H1 (cell line): ENCODE results near the gene GGT5. TPM values are rescaled to one million over a fixed set of nuclear protein-coding genes. Genes with fewer than 3 reads are reported as not detected.

Experiments
- HDAC2 ChIP-seq, 2 experiments: fragments of 300-600 bp in 1 of 2; sonication (generic) in 1 of 2; IDR thresholded peaks; 2 replicates each; pipeline ENCODE4 v1.6.1; 2011 to 2012; ENCODE audit warnings: low read depth in 2 of 2, low read length in 2 of 2, mild to moderate bottlenecking in 2 of 2, moderate library complexity in 2 of 2, borderline replicate concordance in 1 of 2, inconsistent platforms in 1 of 2
- KDM4A ChIP-seq: IDR thresholded peaks from one replicate; pipeline ENCODE4 v1.7.1; 2012; ENCODE audit warnings: low read depth, mild to moderate bottlenecking, moderate library complexity, low read length, inconsistent platforms; ENCODE audit not compliant: severe bottlenecking
- MAFK ChIP-seq: IDR thresholded peaks from 2 replicates; pipeline ENCODE4 v1.6.1; 2012; ENCODE audit warnings: low read depth, mild to moderate bottlenecking, improper control_type of control experiment, low read length
- SIRT6 ChIP-seq: IDR thresholded peaks from one replicate; pipeline ENCODE4 v1.7.1; 2012; ENCODE audit warnings: low read length, inconsistent platforms
- YY1 ChIP-seq: IDR thresholded peaks from 2 replicates; pipeline ENCODE4 v1.6.1; 2011; ENCODE audit warnings: low read depth, mild to moderate bottlenecking, low read length
- polyA plus RNA-seq, 7 experiments: library from polyadenylated mRNA; depleted of rRNA in 3 of 7; stranded (reverse) in 5 of 7; unstranded in 2 of 7; fragments of >200 nt in 5 of 7; fragments of 200-250 nt in 2 of 7; gene quantifications; 1 replicate in 5 of 7; 2 replicates in 1 of 7; 4 replicates in 1 of 7; pipeline versions ENCODE4 v1.2.1 to v1.2.3, GENCODE V29; 2011 to 2013; ENCODE audit warnings: missing spikeins in 2 of 7, mixed read lengths in 2 of 7
- total RNA-seq: library from RNA; stranded (reverse); fragmentation: NEBNext Ultra II Directional; extraction: Animal tissue kit (Norgen Biotek cat#: 25700); gene quantifications from 2 replicates; pipeline ENCODE4 v1.2.1, GENCODE V29; 2021

GGT5 gene
- total and polyA plus RNA-seq, 2 of the 8 experiments (the other 6 are each of a cell fraction or from before 2014, with no cell fraction given): 0.05 TPM; not detected in 1

GRCh38 chr22:24189249-24190158, 55.4 kb downstream of the GGT5 start (continued):
- no peak for TF ChIP-seq YY1
- no peak for TF ChIP-seq KDM4A
- no peak for TF ChIP-seq MAFK
- no peak for TF ChIP-seq SIRT6
- TF ChIP-seq HDAC2 (IDR thresholded peaks at IDR 0.05; ENCODE audit: borderline replicate concordance in 1 of 2, low read depth in 2 of 2, low read length in 2 of 2): no peak
- TF ChIP-seq, all 59 proteins: peak for 5
